GM12875 (cell line): ENCODE data around the gene PAQR5.

ENCODE experiments used
- H3K4me3 ChIP-seq: one replicate; pipeline ENCODE4 v1.5.1; 2011; ENCODE audit warnings: low read depth, low read length, control low read depth
- TF ChIP-seq, protein P1 (sequence below): IDR thresholded peaks from 2 replicates; pipeline ENCODE4 v1.5.1; 2011; ENCODE audit warnings: low read depth, mild to moderate bottlenecking, control low read depth, inconsistent platforms, low read length, moderate library complexity, borderline replicate concordance; ENCODE audit not compliant: insufficient read depth

The PAQR5 gene

DNA sequence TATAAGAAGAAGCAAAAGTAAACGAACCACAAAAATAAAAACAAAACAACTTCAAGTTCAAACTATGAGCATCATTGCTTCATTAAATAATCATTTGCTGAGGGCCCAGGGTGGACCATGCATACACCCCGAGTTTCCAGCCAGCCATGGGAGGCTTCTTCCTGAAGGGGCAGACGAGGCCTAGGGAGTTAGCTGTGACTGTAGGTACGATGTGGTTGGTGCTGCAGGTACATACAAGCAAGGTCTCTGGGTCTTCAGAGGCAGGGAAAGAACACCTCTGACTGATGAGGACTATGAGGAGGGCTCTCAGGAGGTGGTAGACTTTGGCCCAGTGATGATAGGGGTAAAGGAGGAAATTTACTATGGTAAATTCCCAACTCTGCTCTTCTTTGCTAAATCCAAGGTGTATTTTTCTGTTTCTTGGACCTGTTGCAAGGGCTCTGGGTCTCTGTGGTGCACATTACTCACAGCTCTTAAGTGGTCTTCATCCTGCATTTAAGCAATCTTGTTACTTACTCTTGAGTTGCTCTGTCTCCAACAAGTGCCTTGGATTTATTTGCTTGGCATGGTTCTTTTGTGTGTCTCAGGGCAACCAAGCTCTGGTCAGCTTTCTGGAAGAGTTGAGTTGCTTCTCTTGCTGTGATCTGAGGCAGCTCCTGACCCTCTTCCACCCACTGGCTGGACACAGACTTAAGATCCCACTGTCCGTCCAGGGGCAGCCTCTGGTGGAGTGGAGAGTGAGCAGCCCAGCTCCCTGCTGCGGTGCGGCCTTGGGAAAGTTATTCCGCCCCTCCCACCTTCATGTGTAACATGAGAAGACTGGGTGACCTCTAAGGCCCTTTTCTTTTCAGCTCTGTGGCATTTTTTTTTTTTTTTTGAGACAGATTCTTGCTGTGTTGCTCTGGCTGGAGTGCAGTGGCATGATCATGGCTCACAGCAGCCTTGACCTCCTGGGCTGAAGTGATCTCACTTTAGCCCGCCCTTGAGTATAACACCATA lies 59.4 kb downstream of the PAQR5 start:
- H3K4me3 ChIP-seq, result no peak overlapping the region
- TF ChIP-seq, protein P1, sequence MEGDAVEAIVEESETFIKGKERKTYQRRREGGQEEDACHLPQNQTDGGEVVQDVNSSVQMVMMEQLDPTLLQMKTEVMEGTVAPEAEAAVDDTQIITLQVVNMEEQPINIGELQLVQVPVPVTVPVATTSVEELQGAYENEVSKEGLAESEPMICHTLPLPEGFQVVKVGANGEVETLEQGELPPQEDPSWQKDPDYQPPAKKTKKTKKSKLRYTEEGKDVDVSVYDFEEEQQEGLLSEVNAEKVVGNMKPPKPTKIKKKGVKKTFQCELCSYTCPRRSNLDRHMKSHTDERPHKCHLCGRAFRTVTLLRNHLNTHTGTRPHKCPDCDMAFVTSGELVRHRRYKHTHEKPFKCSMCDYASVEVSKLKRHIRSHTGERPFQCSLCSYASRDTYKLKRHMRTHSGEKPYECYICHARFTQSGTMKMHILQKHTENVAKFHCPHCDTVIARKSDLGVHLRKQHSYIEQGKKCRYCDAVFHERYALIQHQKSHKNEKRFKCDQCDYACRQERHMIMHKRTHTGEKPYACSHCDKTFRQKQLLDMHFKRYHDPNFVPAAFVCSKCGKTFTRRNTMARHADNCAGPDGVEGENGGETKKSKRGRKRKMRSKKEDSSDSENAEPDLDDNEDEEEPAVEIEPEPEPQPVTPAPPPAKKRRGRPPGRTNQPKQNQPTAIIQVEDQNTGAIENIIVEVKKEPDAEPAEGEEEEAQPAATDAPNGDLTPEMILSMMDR, result no peak

- no peak overlapping the region for H3K4me3 ChIP-seq
- TF ChIP-seq, protein P1, result no peak
Observed at GRCh38 chr15:69358850-69359249, 60.1 kb downstream of the PAQR5 start.

DNA sequence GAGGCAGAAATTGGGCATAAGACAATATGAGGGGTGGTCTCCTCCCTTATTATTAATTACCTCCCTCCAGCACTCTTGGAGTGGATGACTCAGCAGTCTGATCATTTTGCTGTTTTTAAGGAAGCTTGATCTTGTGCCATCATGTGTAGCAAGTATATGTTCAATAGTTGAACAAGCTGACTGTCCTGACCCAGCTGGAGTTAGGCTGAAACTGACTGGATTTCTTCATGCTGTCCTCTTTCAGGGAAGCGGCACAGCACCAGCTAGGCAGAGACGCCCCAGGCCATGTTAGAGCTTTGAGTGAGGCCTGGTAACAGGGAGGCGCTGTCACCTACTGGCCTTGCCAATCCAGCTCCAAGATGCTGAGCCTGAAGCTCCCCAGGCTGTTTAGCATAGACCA lies 61.0 kb downstream of the PAQR5 start:
- H3K4me3 ChIP-seq, result no peak overlapping the region
- TF ChIP-seq, protein P1, result no peak

- H3K4me3 ChIP-seq, result no peak overlapping the region
- TF ChIP-seq, protein P1, result no peak
Observed at GRCh38 chr15:69360642-69361041, 61.9 kb downstream of the PAQR5 start.

- TF ChIP-seq, protein P1, result no peak
- H3K4me3 ChIP-seq, result no peak overlapping the region
Observed at GRCh38 chr15:69367236-69367635, 68.5 kb downstream of the PAQR5 start.

GRCh38 chr15:69369631-69370030 lies 70.9 kb downstream of the PAQR5 start:
- no peak overlapping the region for H3K4me3 ChIP-seq
- TF ChIP-seq, protein P1, result no peak

GRCh38 chr15:69373406-69373805 lies 74.7 kb downstream of the PAQR5 start:
- no peak overlapping the region for H3K4me3 ChIP-seq
- TF ChIP-seq, protein P1, result no peak
